ENCODE measurements around the gene NR2E3.
"Not testable (repeated sequence)": the region's sequence is repeated elsewhere in the genome, so short reads cannot be mapped to it uniquely, and the experiment has no call there.

Gene NR2E3

GRCh38 chr15:71820127-71820526, 9.8 kb downstream of the NR2E3 start:
- DNase-seq, result no peak

GRCh38 chr15:71821547-71822129, 11.3 kb downstream of the NR2E3 start:
- no peak for DNase-seq

GRCh38 chr15:71822890-71823630, 12.7 kb downstream of the NR2E3 start:
- DNase-seq, result no peak

- DNase-seq, result no peak
Observed at GRCh38 chr15:71823801-71824200, 13.4 kb downstream of the NR2E3 start.

GRCh38 chr15:71825021-71825730, 14.8 kb downstream of the NR2E3 start:
- DNase-seq, result no peak

GRCh38 chr15:71826196-71826595, 15.8 kb downstream of the NR2E3 start:
- no peak for DNase-seq

GRCh38 chr15:71830981-71831380, 20.6 kb downstream of the NR2E3 start:
- no peak for DNase-seq

- DNase-seq, result no peak
Observed at GRCh38 chr15:71841563-71841962, 31.2 kb downstream of the NR2E3 start.

GRCh38 chr15:71844916-71845315, 34.6 kb downstream of the NR2E3 start:
- DNase-seq, result no peak

GRCh38 chr15:71853543-71853942, 43.2 kb downstream of the NR2E3 start:
- no peak for DNase-seq

GRCh38 chr15:71858232-71858631, 47.9 kb downstream of the NR2E3 start:
- not testable (repeated sequence) for DNase-seq
